ENCODE measurements around the gene ELF1. TPM values are rescaled to one million over a fixed set of nuclear protein-coding genes. Genes with fewer than 3 reads are reported as not detected.

The ELF1 gene
- total and polyA plus RNA-seq, 2 donors from 2014 or later, result 12.0 to 95.1 TPM

DNA sequence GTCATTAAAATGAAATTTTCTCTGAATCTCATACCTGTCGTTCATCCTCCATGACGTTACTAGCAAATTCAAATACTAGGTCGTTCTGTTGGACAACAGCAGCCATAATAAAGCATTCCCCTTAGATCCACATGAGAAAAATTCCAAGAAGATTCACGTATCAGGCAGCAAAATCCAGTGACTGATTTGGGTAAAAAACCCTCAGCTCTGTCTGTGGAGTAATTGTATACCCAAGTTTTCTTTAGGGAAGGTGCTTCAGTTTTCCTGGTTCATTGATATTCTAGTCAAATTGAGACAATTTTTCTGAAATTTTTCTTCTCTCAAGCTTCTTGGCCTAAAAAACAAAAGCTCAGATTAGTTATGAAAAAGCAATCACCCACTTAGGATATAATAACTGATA lies 37.2 kb downstream of the ELF1 start:
- intact Hi-C loops (cut with DNase I), result no loop called here

DNA sequence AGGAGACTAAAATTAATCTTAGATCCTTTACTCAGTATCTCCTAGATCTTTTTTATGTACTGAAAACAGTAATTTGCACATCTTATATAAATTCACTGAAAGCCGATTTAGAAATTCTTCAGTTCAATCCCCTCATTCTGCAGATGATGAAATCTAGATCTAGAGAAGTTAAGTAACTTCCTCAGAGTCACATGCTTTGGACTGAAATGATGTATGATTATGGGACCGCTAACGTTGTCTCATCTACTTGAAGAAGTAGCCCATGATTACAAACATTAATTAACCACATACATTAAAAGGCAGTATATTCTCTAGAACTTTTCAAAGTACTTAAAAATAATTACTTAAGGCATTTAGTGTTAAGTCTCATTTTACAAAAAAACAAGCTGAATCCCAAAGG lies 37.8 kb downstream of the ELF1 start:
- FAIRE-seq (no peak), DNase-seq (no peak)
- TF ChIP-seq, protein P1, sequence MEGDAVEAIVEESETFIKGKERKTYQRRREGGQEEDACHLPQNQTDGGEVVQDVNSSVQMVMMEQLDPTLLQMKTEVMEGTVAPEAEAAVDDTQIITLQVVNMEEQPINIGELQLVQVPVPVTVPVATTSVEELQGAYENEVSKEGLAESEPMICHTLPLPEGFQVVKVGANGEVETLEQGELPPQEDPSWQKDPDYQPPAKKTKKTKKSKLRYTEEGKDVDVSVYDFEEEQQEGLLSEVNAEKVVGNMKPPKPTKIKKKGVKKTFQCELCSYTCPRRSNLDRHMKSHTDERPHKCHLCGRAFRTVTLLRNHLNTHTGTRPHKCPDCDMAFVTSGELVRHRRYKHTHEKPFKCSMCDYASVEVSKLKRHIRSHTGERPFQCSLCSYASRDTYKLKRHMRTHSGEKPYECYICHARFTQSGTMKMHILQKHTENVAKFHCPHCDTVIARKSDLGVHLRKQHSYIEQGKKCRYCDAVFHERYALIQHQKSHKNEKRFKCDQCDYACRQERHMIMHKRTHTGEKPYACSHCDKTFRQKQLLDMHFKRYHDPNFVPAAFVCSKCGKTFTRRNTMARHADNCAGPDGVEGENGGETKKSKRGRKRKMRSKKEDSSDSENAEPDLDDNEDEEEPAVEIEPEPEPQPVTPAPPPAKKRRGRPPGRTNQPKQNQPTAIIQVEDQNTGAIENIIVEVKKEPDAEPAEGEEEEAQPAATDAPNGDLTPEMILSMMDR (IDR thresholded peaks at IDR 0.05; ENCODE audit: borderline replicate concordance, extremely low read depth, insufficient read depth), result no peak
- intact Hi-C loops (cut with DNase I), result no loop called here
- Histone ChIP-seq H3K27me3 (ENCODE audit: control insufficient read depth, insufficient read depth, low read length) (no peaks in the 10 kb centered on the region), H3K27ac (ENCODE audit: low read depth in 2 of 2, low read length in 2 of 2) (peak overlapping the region; percentile 53 to 56), H3K4me1 (ENCODE audit: control insufficient read depth in 2 of 3, insufficient read depth in 2 of 3, low read depth in 1 of 3, low read length in 3 of 3) (peaks cover 0 to 27% (median 14%) of the 10 kb centered on the region in 3 donors), H3K9me3 (ENCODE audit: control insufficient read depth in 2 of 3, insufficient read depth in 1 of 3, low read length in 3 of 3) (no peaks in the 10 kb centered on the region), H3K4me3 (ENCODE audit: low read length in 3 of 3) (peak overlapping the region in 2 of 3 donors; percentile 33 to 37), H3K9ac (ENCODE audit: low read length in 3 of 3) (peak overlapping the region in 1 of 3 donors; percentile 37), H3K36me3 (ENCODE audit: control insufficient read depth in 2 of 3, insufficient read depth in 3 of 3, low read length in 3 of 3) (no peaks in the 10 kb centered on the region)

More for the DNA sequence above, 37.2 kb downstream of the ELF1 start:
- no peaks in the 10 kb centered on the region for H3K9me3 ChIP-seq (ENCODE audit: control insufficient read depth in 2 of 3, insufficient read depth in 1 of 3, low read length in 3 of 3)
- H3K9ac ChIP-seq (ENCODE audit: low read length in 3 of 3), result peak overlapping the region in 1 of 3 donors; percentile 55
- H3K27ac ChIP-seq (ENCODE audit: low read depth in 2 of 2, low read length in 2 of 2), result peak overlapping the region; percentile 53 to 56
- peaks cover 0 to 29% (median 16%) of the 10 kb centered on the region in 3 donors for H3K4me1 ChIP-seq (ENCODE audit: control insufficient read depth in 2 of 3, insufficient read depth in 2 of 3, low read depth in 1 of 3, low read length in 3 of 3)
- TF ChIP-seq, protein P1 (IDR thresholded peaks at IDR 0.05; ENCODE audit: borderline replicate concordance, extremely low read depth, insufficient read depth), result no peak
- no peaks in the 10 kb centered on the region for H3K27me3 ChIP-seq (ENCODE audit: control insufficient read depth, insufficient read depth, low read length)
- DNase-seq (no peak), FAIRE-seq (no peak)
- H3K36me3 ChIP-seq (ENCODE audit: control insufficient read depth in 2 of 3, insufficient read depth in 3 of 3, low read length in 3 of 3), result no peaks in the 10 kb centered on the region
- H3K4me3 ChIP-seq (ENCODE audit: low read length in 3 of 3), result peak overlapping the region in 2 of 3 donors; percentile 28 to 33

DNA sequence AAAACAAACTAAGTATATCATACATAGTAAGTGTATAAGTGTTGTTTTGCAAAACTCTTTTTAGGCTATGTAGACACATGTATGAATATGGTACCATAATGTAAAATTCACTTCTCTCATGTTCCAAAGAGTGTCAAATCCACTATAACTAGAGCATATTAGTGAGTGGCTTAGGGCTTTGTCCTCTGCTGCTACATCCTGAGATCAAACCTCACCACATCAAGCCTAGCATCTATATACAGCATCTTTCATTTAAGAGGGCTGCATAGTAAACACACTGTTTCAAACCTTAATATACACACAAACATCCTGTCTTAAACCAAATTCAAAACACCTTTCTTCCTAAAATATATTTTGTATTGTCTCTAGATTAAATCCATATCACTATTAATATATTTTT lies 38.7 kb downstream of the ELF1 start:
- peak; percentile 29 for FAIRE-seq
- intact Hi-C loops (cut with DNase I), result no loop called here

More for the DNA sequence above, 38.7 kb downstream of the ELF1 start:
- Histone ChIP-seq H3K27ac (ENCODE audit: low read depth in 2 of 2, low read length in 2 of 2) (no peak overlapping the region), H3K27me3 (ENCODE audit: control insufficient read depth, insufficient read depth, low read length) (no peaks in the 10 kb centered on the region), H3K4me3 (ENCODE audit: low read length in 3 of 3) (peak overlapping the region in 2 of 3 donors; percentile 1 to 24), H3K36me3 (ENCODE audit: control insufficient read depth in 2 of 3, insufficient read depth in 3 of 3, low read length in 3 of 3) (no peaks in the 10 kb centered on the region), H3K4me1 (ENCODE audit: control insufficient read depth in 2 of 3, insufficient read depth in 2 of 3, low read depth in 1 of 3, low read length in 3 of 3) (peaks cover 0 to 24% (median 10%) of the 10 kb centered on the region in 3 donors), H3K9ac (ENCODE audit: low read length in 3 of 3) (no peak overlapping the region), H3K9me3 (ENCODE audit: control insufficient read depth in 2 of 3, insufficient read depth in 1 of 3, low read length in 3 of 3) (no peaks in the 10 kb centered on the region)
- TF ChIP-seq, protein P1 (IDR thresholded peaks at IDR 0.05; ENCODE audit: borderline replicate concordance, extremely low read depth, insufficient read depth), result no peak
- DNase-seq, result no peak
